ENCODE results near the gene GOLGB1.
"Not testable (repeated sequence)": the region's sequence is repeated elsewhere in the genome, so short reads cannot be mapped to it uniquely, and the experiment has no call there.

GOLGB1 gene

DNA sequence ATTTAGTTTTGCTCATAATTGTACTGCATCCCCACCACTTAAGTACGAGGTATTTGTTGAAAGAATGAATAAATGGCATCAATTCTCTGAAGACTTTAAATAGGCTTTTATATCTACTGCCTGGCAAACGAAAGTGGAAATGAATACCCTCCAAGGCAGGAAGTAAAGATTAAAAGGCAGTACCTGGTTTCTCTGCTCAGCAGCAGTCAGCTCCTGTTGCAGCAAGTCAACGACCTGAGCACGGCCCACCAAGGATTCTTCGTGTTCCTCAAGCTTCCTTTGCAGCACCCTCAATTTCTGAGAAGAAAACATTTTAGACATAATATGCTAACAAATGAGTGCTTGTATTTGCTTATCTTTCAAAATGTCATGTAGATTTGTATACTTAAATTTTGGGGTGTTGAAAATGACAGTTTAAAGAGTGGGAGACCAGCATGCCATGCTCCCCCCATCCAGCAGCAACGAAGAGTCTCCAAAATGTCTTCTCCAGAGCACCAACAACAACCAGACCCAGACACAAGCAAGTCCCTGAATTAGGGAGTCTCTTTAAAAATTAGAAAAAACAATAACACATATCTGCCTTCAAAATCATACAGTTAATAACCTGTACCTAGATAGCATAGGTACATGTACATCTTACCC, 31.2 kb downstream of the GOLGB1 start:
- peaks cover 86% of the 10 kb centered on the region for H3K36me3 ChIP-seq (ENCODE audit: control insufficient read depth, insufficient read depth, low read length)
- no peaks in the 10 kb centered on the region for H3K4me1 ChIP-seq (ENCODE audit: control insufficient read depth, insufficient read depth, low read length)
- no peak overlapping the region for H3K9ac ChIP-seq (ENCODE audit: low read length)
- no peak overlapping the region for H3K27ac ChIP-seq (ENCODE audit: low read depth, low read length)
- H3K4me3 ChIP-seq (ENCODE audit: low read depth, low read length), result no peak overlapping the region
- no peaks in the 10 kb centered on the region for H3K9me3 ChIP-seq (ENCODE audit: control insufficient read depth, insufficient read depth, low read depth, low read length)
- no peaks in the 10 kb centered on the region for H3K27me3 ChIP-seq (ENCODE audit: control insufficient read depth, insufficient read depth, low read length)

DNA sequence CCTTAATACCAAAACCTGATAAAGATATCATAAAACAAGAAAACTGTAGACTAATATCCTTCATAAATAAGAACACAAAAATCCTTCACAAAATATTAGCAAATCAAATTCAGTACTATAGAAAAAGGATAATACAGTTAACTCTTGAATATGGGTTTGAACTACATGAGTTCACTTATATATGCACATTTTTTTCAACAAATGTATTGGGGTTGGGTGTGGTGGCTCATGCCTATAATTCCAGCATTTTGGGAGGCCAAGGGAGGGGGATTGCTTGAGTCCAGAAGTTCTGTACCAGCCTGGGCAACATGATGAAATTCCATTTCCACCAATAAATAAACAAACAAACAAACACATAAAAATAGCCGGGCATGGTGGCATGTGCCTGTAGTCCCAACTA, 39.2 kb downstream of the GOLGB1 start:
- Histone ChIP-seq H3K27me3 (ENCODE audit: control insufficient read depth, insufficient read depth, low read length) (no peaks in the 10 kb centered on the region), H3K4me1 (ENCODE audit: control insufficient read depth, insufficient read depth, low read length) (no peaks in the 10 kb centered on the region), H3K4me3 (ENCODE audit: low read depth, low read length) (no peak overlapping the region), H3K36me3 (ENCODE audit: control insufficient read depth, insufficient read depth, low read length) (peaks cover 31% of the 10 kb centered on the region), H3K9ac (ENCODE audit: low read length) (no peak overlapping the region), H3K9me3 (ENCODE audit: control insufficient read depth, insufficient read depth, low read depth, low read length) (no peaks in the 10 kb centered on the region), H3K27ac (ENCODE audit: low read depth, low read length) (no peak overlapping the region)

DNA sequence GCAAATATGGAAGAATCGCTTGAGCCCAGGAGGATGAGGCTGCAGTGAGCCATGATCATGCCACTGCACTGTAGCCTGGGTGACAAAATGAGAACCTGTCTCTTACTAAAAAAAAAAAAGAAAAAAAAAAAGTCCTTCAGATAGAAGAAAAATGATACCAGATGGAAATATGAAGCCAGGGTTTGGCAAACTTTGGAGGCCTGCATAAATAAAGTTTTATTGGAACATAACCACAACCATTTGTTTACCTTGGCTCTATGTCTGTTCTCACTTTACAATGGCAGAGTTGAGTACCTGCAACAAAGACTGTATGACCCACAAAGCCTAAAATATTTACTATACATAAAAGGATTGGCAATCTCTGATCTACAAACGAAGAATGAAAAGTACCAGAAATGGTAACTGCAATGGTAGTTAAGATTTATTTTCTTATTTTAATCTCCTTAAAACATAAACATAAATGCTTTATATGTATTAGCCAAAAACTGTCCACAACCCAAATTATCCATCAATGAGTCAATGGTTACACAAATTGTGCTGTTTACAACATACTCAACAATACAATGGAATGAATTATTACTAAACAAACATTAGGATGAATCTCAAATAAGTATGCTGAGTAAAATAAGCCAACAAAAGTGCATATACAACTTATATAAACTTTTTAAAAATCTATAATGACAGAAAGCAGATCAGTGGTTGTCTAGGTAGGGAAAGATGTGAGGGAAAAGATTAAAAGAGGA, 41.8 kb downstream of the GOLGB1 start:
- no peak overlapping the region for H3K9ac ChIP-seq (ENCODE audit: low read length)
- H3K4me1 ChIP-seq (ENCODE audit: control insufficient read depth, insufficient read depth, low read length), result no peaks in the 10 kb centered on the region
- peaks cover 9% of the 10 kb centered on the region for H3K36me3 ChIP-seq (ENCODE audit: control insufficient read depth, insufficient read depth, low read length)
- no peaks in the 10 kb centered on the region for H3K9me3 ChIP-seq (ENCODE audit: control insufficient read depth, insufficient read depth, low read depth, low read length)
- no peak overlapping the region for H3K27ac ChIP-seq (ENCODE audit: low read depth, low read length)
- H3K4me3 ChIP-seq (ENCODE audit: low read depth, low read length), result no peak overlapping the region
- H3K27me3 ChIP-seq (ENCODE audit: control insufficient read depth, insufficient read depth, low read length), result no peaks in the 10 kb centered on the region

DNA sequence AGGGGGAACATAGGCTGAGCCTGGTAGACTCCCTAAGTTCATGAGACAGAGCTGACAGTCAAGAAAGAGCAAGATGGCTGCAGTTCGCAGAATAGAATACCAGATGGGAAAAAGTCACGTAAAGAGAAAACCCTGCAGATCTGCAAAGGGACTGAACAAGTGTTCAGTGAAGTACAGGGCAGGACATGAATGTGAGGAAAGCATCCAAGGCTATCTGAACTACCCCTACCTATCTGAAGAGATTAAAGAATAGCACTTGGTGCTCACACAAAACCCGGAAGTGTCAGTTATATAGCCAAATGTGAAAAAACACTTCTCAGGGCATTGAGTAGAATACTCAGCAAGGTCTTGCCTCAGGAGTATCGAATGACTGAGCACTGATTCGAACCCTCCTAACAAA, 44.0 kb downstream of the GOLGB1 start:
- Histone ChIP-seq H3K36me3 (ENCODE audit: control insufficient read depth, insufficient read depth, low read length) (peaks cover 12% of the 10 kb centered on the region), H3K4me3 (ENCODE audit: low read depth, low read length) (no peak overlapping the region), H3K27ac (ENCODE audit: low read depth, low read length) (no peak overlapping the region), H3K9me3 (ENCODE audit: control insufficient read depth, insufficient read depth, low read depth, low read length) (no peaks in the 10 kb centered on the region), H3K9ac (ENCODE audit: low read length) (no peak overlapping the region), H3K4me1 (ENCODE audit: control insufficient read depth, insufficient read depth, low read length) (no peaks in the 10 kb centered on the region), H3K27me3 (ENCODE audit: control insufficient read depth, insufficient read depth, low read length) (no peaks in the 10 kb centered on the region)

DNA sequence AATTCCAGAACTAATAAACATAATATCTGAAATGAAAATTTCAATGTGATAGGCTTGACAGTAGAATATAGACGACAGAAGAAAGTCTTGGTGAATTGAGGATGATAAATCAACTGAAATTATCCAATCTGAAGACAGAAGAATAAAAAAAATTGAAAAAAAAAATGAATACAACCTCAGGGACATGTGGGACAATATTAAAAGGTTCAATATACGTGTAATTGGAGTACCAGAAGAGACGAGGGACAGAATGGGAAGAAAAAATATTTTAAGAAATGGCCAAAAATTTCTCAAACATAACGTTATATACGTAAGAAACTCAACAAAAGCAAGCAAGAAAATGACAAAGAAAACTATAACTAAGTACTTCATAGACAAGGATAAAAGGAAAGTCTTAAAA, 45.6 kb downstream of the GOLGB1 start:
- H3K36me3 ChIP-seq (ENCODE audit: control insufficient read depth, insufficient read depth, low read length), result peaks cover 18% of the 10 kb centered on the region

DNA sequence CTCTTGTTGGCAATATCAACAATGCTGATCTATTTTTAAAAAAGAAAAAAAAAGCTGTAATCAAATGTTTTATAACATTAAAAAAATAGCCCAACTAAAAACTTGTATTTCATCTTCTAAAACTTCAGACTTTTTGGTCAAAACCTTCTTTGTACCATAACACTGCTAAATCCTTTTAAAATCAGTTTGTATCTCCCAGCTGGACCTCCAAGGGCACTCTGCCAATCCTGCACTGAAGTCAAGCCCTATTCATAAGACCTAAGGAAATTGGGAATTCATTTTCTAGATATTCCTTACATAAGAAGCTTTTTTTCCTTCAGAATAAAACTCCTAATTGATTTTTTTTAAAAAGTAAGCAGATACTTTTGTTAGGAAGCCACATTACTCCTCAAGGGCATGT, 50.6 kb downstream of the GOLGB1 start:
- no peaks in the 10 kb centered on the region for H3K9me3 ChIP-seq (ENCODE audit: control insufficient read depth, insufficient read depth, low read depth, low read length)
- no peak overlapping the region for H3K27ac ChIP-seq (ENCODE audit: low read depth, low read length)
- H3K9ac ChIP-seq (ENCODE audit: low read length), result no peak overlapping the region
- H3K36me3 ChIP-seq (ENCODE audit: control insufficient read depth, insufficient read depth, low read length), result peaks cover 47% of the 10 kb centered on the region
- H3K4me3 ChIP-seq (ENCODE audit: low read depth, low read length), result no peak overlapping the region
- H3K4me1 ChIP-seq (ENCODE audit: control insufficient read depth, insufficient read depth, low read length), result no peaks in the 10 kb centered on the region
- no peaks in the 10 kb centered on the region for H3K27me3 ChIP-seq (ENCODE audit: control insufficient read depth, insufficient read depth, low read length)

More for the DNA sequence above, 45.6 kb downstream of the GOLGB1 start:
- Histone ChIP-seq H3K9ac (ENCODE audit: low read length) (no peak overlapping the region), H3K9me3 (ENCODE audit: control insufficient read depth, insufficient read depth, low read depth, low read length) (no peaks in the 10 kb centered on the region), H3K4me3 (ENCODE audit: low read depth, low read length) (no peak overlapping the region), H3K4me1 (ENCODE audit: control insufficient read depth, insufficient read depth, low read length) (no peaks in the 10 kb centered on the region), H3K27ac (ENCODE audit: low read depth, low read length) (no peak overlapping the region), H3K27me3 (ENCODE audit: control insufficient read depth, insufficient read depth, low read length) (no peaks in the 10 kb centered on the region)

DNA sequence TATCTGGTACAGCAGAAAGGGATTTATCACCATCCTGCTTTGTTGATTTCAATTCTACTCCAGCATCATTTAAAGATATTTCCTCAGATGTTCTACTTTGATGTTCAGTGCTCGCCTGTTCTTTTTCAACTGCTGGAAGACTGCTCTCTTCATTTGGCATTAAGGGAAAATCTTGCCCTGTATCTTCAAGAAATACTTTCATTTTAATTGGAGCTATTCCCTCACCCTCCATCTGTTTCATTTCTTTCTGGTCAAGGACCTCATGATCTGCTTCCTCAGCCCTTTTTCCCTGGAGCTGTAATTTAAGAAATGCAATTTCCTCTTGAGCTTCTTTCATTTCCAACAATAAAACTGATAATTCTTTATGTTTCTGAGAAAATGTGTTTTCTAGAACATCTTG, 51.1 kb downstream of the GOLGB1 start:
- H3K27ac ChIP-seq (ENCODE audit: low read depth, low read length), result no peak overlapping the region
- no peaks in the 10 kb centered on the region for H3K9me3 ChIP-seq (ENCODE audit: control insufficient read depth, insufficient read depth, low read depth, low read length)
- no peaks in the 10 kb centered on the region for H3K27me3 ChIP-seq (ENCODE audit: control insufficient read depth, insufficient read depth, low read length)
- no peak overlapping the region for H3K9ac ChIP-seq (ENCODE audit: low read length)
- no peaks in the 10 kb centered on the region for H3K4me1 ChIP-seq (ENCODE audit: control insufficient read depth, insufficient read depth, low read length)
- no peak overlapping the region for H3K4me3 ChIP-seq (ENCODE audit: low read depth, low read length)
- peaks cover 51% of the 10 kb centered on the region for H3K36me3 ChIP-seq (ENCODE audit: control insufficient read depth, insufficient read depth, low read length)

DNA sequence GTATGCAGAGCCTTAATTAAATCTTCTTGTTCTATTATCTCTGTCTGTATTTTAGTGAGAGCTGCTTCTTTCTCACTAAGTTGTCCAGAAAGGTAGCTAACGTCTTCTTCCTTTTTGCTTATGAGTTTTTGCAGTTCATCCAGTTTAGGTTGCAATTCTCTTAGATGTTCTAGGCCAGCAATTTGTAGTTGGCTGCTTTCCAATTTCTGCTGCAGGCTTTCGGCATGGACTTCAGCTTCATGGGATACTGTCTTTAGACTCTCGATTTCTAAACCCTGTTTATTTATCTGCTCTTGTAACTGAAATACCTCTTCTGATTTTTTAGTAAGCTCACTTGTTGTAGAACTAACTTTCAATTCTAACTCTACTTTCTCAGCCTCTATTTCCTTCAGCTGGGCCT, 53.4 kb downstream of the GOLGB1 start:
- Histone ChIP-seq H3K4me3 (ENCODE audit: low read depth, low read length) (no peak overlapping the region), H3K4me1 (ENCODE audit: control insufficient read depth, insufficient read depth, low read length) (no peaks in the 10 kb centered on the region), H3K9me3 (ENCODE audit: control insufficient read depth, insufficient read depth, low read depth, low read length) (no peaks in the 10 kb centered on the region), H3K27me3 (ENCODE audit: control insufficient read depth, insufficient read depth, low read length) (no peaks in the 10 kb centered on the region), H3K36me3 (ENCODE audit: control insufficient read depth, insufficient read depth, low read length) (peaks cover 65% of the 10 kb centered on the region), H3K9ac (ENCODE audit: low read length) (no peak overlapping the region), H3K27ac (ENCODE audit: low read depth, low read length) (no peak overlapping the region)

DNA sequence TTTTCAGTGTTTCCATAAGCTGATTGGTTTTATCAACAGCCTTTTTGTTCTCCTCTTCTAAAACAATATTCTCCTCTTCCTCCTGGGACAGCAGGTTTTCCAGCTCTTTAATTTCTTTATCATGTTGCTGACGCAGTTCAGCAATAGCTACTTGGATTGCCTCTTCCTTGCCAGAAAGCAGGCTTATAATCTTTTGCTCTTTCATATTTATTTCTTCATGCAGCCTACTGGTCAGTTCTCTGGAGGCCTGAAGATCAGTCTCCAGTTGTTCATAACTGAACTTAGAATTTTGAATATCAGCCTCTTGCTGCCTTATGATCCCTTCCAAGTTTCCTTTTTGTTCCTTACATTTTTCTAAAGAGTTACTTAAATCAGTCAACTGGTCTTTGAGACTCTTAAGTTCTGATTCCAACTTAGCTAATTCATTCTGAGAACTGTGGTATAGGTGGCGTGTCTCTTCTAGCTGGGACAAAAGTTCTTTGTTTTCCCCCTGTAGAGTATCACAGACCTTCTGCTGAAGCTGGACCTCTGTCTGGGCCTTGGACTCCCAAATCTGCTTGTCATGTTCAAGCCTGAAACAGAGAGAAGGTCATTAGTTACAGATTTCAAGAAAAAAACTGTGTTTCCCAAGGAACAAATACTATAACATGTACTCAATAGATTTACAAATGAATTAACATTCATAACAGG, 57.4 kb downstream of the GOLGB1 start:
- Histone ChIP-seq H3K9ac (ENCODE audit: low read length) (no peak overlapping the region), H3K9me3 (ENCODE audit: control insufficient read depth, insufficient read depth, low read depth, low read length) (no peaks in the 10 kb centered on the region), H3K27me3 (ENCODE audit: control insufficient read depth, insufficient read depth, low read length) (no peaks in the 10 kb centered on the region), H3K27ac (ENCODE audit: low read depth, low read length) (no peak overlapping the region; the same call in 1 of the 2 replicates), H3K4me1 (ENCODE audit: control insufficient read depth, insufficient read depth, low read length) (no peaks in the 10 kb centered on the region), H3K36me3 (ENCODE audit: control insufficient read depth, insufficient read depth, low read length) (peaks cover 59% of the 10 kb centered on the region), H3K4me3 (ENCODE audit: low read depth, low read length) (no peak overlapping the region)

DNA sequence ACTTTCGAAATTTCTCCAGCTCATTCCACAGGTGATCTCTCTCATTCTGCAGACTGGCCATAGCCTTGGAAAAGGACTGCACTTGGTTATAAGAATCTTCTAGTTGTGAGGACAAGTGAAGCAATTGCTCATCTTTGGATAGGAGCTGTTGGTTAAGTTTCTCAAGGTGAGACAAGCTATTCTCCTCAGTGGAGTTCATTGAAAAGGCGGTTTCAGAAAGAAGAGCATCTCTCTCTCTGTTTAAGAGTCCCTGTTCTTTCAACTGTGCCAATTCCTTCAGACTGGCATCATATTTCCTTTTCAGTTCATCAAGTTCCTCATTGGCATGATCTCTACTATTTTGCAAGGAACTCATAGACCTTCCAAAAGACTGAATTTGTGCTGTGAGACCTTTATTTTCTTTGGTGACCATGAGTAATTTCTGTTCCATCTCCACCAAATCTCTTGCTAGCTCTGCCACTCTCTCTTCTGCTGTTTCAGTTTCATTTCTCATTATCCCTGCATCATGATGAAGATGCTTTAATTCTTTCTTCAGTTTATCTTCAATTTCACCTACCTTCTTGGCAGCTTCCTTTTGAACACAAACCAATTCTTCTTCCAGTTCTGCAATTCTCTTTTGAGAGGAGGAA, 58.6 kb downstream of the GOLGB1 start:
- H3K36me3 ChIP-seq (ENCODE audit: control insufficient read depth, insufficient read depth, low read length), result peaks cover 52% of the 10 kb centered on the region
- H3K27me3 ChIP-seq (ENCODE audit: control insufficient read depth, insufficient read depth, low read length), result no peaks in the 10 kb centered on the region
- H3K9ac ChIP-seq (ENCODE audit: low read length), result no peak overlapping the region
- no peak overlapping the region for H3K4me3 ChIP-seq (ENCODE audit: low read depth, low read length)
- H3K4me1 ChIP-seq (ENCODE audit: control insufficient read depth, insufficient read depth, low read length), result no peaks in the 10 kb centered on the region
- H3K27ac ChIP-seq (ENCODE audit: low read depth, low read length), result no peak overlapping the region
- no peaks in the 10 kb centered on the region for H3K9me3 ChIP-seq (ENCODE audit: control insufficient read depth, insufficient read depth, low read depth, low read length)

DNA sequence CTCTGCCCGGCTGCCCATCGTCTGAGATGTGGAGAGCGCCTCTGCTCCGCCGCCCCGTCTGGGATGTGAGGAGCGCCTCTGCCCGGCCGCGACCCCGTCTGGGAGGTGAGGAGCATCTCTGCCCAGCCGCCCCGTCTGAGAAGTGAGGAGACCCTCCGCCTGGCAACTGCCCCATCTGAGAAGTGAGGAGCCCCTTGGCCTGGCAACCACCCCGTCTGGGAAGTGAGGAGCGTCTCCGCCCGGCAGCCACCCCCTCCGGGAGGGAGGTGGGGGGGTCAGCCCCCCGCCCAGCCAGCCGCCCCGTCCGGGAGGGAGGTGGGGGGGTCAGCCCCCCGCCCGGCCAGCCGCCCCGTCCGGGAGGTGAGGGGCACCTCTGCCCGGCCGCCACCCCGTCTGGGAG, 60.8 kb downstream of the GOLGB1 start:
- H3K4me3 ChIP-seq (ENCODE audit: low read depth, low read length); H3K9me3 ChIP-seq (ENCODE audit: control insufficient read depth, insufficient read depth, low read depth, low read length); H3K27ac ChIP-seq (ENCODE audit: low read depth, low read length); H3K27me3 ChIP-seq (ENCODE audit: control insufficient read depth, insufficient read depth, low read length); H3K4me1 ChIP-seq (ENCODE audit: control insufficient read depth, insufficient read depth, low read length); H3K9ac ChIP-seq (ENCODE audit: low read length): not testable (repeated sequence)
- H3K36me3 ChIP-seq (ENCODE audit: control insufficient read depth, insufficient read depth, low read length), result peaks cover 48% of the 10 kb centered on the region

Data from HUES6 (cell line).